Measurements from ENCODE around the gene RAP1GAP2.

Gene RAP1GAP2

DNA sequence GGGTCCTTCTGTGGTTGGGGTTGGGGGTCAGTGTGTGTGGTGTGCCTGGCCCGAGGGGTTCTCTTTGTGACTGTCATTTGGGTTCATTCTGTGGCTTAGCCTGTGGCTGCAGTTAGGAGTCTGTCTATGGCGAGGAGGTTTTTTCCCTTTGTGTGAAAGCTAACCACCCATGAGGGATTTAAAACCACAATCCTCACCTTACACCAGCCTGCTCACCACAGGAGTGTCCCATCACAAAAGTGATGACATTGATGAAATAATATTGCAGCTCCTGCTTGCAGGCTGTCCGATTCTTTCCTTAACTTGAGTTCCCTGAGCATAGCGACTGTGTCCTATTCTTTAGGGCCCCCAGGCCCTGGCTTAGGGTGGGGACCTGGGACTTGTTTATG, 113.6 kb downstream of the RAP1GAP2 start:
- TF ChIP-seq, protein P1, sequence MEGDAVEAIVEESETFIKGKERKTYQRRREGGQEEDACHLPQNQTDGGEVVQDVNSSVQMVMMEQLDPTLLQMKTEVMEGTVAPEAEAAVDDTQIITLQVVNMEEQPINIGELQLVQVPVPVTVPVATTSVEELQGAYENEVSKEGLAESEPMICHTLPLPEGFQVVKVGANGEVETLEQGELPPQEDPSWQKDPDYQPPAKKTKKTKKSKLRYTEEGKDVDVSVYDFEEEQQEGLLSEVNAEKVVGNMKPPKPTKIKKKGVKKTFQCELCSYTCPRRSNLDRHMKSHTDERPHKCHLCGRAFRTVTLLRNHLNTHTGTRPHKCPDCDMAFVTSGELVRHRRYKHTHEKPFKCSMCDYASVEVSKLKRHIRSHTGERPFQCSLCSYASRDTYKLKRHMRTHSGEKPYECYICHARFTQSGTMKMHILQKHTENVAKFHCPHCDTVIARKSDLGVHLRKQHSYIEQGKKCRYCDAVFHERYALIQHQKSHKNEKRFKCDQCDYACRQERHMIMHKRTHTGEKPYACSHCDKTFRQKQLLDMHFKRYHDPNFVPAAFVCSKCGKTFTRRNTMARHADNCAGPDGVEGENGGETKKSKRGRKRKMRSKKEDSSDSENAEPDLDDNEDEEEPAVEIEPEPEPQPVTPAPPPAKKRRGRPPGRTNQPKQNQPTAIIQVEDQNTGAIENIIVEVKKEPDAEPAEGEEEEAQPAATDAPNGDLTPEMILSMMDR (IDR thresholded peaks at IDR 0.05; ENCODE audit: insufficient read depth, missing control alignments), result no peak
- DNase-seq (ENCODE audit: insufficient read length, low spot score) (no peak), FAIRE-seq (no peak)

DNA sequence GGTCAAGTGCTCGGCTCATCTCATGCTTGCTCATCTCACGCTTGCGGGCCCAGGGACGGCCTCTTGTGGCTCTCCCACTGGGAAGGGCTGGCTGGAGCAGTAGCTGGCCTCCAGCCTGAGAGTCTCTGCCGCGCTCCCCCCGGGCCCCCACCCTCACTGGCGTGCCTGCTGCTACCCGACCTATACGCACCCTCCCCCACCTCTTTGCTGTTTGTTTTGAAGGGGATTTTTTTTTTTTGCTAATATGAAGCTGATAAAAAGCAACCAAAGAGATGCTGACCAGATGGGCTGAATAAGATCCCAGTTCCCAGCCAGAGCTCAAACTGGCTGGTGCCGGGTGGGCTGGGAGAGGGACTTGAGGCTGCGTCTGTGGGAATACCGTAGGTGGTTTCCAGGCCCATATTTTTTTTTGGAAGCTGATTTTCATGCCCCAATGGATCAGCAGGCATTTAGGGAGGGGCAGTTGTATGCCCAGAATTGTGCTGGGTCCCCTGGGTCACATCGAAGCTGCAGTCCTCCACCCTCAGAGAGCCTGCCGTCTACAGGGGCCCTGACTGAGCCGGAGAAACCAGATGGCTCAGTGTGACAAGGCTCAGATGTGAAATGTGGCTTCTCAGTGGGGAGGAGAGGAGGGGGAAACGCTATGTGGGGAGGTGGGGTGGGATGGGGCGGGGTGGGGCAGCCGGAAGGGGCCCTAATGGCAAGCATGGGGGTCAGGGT, 115.0 kb downstream of the RAP1GAP2 start:
- TF ChIP-seq, protein P1 (IDR thresholded peaks at IDR 0.05; ENCODE audit: insufficient read depth, missing control alignments), result no peak
- FAIRE-seq (no peak), DNase-seq (ENCODE audit: insufficient read length, low spot score) (no peak)

DNA sequence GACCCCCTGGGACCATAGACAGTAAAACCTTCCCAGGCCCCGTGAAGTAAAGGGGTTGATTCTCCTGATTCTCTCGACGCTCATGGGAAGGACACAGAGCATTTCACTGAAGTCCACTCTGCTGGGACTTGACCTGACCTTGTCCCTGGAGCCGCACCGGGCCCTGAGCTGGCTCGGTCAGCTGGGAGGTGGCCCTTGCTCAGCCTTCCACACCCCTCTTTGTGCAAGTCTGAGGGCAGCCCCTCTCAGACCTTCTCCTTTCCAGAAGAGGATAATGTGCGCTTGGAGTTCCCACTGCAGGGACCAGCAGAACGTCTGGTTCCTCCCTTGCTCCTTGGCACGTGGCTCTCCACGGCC, 115.5 kb downstream of the RAP1GAP2 start:
- FAIRE-seq (no peak), DNase-seq (ENCODE audit: insufficient read length, low spot score) (no peak)
- TF ChIP-seq, protein P1 (IDR thresholded peaks at IDR 0.05; ENCODE audit: insufficient read depth, missing control alignments), result no peak

DNA sequence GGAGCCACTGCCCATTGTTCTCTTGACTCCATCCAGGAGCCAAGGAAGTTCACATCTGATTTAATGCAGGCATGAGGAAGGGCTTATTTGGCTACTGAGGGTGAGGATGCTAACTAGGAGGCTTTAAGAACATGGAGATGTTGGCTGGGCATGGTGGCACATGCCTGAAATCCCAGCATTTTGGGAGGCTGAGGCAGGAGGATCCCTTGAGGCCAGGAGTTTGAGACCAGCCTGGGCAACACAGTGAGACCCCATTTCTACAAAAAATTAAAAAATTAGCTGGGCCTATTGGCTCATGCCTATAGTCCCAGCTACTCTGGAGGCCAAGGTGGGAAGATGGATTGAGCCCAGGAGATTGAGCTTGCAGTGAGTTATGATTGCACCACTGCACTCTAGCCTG, 116.5 kb downstream of the RAP1GAP2 start:
- TF ChIP-seq, protein P1 (IDR thresholded peaks at IDR 0.05; ENCODE audit: insufficient read depth, missing control alignments), result no peak
- FAIRE-seq (no peak), DNase-seq (ENCODE audit: insufficient read length, low spot score) (no peak)

DNA sequence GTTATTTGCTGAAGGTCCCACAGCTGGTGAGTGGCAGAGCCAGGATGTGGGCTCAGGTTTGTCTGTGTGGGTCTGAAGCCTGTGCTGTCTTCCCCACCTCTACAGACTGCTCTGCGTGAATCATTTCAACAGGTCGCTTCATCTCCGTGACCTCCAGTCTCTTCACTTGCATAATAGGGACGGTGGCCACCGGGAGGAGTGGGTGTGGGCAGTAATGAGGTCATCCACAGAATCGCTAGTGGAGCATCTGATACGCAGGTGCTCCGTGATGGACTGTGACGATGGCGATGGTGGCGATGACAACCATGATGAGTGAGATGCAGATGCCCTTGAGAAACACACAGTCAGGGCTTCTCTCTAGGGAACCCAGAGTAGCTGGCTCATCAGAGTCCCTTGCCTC, 120.2 kb downstream of the RAP1GAP2 start:
- DNase-seq (ENCODE audit: insufficient read length, low spot score) (no peak), FAIRE-seq (no peak)
- TF ChIP-seq, protein P1 (IDR thresholded peaks at IDR 0.05; ENCODE audit: insufficient read depth, missing control alignments), result no peak

DNA sequence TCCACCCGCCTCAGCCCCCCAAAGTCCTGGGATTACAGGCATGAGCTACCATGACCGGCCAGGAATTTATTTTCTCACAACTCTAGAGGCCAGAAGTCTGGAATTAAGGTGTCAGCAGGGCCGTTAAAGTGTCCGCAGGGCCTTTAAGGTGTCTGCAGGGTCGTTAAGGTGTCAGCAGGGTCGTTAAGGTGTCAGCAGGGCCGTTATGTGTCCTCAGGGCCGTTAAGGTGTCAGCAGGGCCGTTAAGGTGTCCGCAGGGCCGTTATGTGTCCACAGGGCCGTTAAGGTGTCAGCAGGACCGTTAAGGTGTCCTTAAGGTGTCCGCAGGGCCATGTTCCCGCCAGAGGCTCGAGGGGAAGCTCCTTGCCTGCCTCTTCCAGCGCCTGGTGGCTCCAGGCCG, 125.2 kb downstream of the RAP1GAP2 start:
- FAIRE-seq, result no peak
- TF ChIP-seq, protein P1 (IDR thresholded peaks at IDR 0.05; ENCODE audit: insufficient read depth, missing control alignments), result no peak
- DNase-seq (ENCODE audit: insufficient read length, low spot score), result no peak

DNA sequence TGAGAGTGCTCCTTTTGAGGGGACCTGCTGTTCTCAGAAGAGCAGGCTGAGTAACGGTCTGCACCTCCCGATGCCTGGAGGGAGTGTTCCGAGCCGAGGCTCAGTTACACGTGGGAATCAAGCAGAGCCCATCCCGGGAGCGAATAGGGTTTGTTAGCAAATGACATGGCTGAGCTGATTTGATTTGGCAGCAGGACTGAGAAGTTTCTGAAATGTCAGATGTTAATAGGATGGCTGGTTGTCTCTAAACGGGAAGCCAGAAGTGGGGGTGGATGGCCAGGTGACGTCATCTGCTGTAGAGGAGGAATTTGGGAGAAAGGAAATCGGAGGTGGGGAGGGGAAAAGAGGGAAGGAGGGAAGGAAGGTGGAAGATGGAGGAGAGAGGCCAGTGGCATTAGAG, 128.0 kb downstream of the RAP1GAP2 start:
- FAIRE-seq (no peak), DNase-seq (ENCODE audit: insufficient read length, low spot score) (no peak)
- TF ChIP-seq, protein P1 (IDR thresholded peaks at IDR 0.05; ENCODE audit: insufficient read depth, missing control alignments), result no peak
